Activated CD8-positive, alpha-beta memory T cell treated with anti-CD3 and anti-CD28 coated beads, Interleukin-2, amount 50 U/mL, for 24 hours (primary cell): ENCODE measurements around the gene MAPK8IP1.
A peak's percentile ranks its signal among the peaks of the same experiment; 100 is the strongest.
"Not testable (repeated sequence)": the region's sequence is repeated elsewhere in the genome, so short reads cannot be mapped to it uniquely, and the experiment has no call there.

ENCODE experiments used
- DNase-seq: peaks from one replicate; pipeline ENCODE4 v3.0.0-alpha.2; 2020; ENCODE audit errors: extremely low read depth

Gene MAPK8IP1

DNA sequence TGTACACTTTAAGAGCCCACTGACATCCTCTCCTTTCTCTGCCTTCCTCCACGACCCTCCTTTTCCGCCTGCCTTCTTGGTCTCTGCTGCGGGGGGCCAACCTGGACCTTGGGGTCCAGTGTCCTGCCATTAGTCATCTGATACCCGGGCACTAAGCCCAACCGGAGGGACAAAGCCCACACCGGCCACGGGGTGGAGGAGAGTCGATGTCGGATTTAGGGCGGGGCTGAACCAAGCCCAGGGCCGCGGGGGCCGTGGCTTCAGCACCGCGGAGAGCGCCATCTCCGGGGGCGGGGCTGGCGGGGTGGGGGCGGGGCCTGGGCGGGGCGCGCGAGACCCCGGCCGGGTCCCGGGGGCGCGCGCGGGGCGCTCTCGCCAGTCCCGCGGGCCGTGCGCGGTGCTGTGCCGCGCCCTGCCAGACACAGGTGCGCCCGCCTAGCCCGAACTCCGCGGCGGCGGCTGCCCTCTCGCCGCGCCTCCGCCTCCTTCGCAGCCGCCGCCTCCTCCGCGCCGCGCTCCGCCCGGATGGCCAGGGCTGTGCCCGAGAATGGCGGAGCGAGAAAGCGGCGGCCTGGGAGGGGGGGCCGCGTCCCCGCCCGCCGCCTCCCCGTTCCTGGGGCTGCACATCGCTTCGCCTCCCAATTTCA lies at the start of gene MAPK8IP1:
Gene MAPK8IP1, plus strand, starts transcription at position 378 of the 647 bp plus-strand sequence. Its CDS starts 170 bp downstream, at position 548.
- DNase-seq: no peak

DNA sequence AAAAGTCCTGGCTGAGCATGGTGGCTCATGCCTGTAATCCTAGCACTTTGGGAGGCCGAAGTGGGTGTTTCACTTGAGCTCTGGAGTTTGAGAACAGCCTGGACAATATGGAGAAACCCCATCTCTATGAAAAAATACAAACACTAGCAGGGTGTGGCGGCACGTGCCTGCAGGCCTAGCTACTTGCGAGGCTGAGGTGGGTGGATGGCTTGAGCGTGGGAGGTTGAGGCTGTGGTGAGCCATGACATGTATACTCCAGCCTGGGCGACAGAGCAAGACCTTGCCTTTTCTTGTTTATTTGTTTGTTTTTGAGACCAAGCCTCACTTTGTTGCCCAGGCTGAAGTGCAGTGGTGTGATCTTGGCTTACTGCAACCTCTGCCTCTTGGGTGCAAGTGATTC lies 46.2 kb upstream of the MAPK8IP1 start:
- no peak for DNase-seq

- not testable (repeated sequence) for DNase-seq
Measured at GRCh38 chr11:45840251-45840650, 45.2 kb upstream of the MAPK8IP1 start.

GRCh38 chr11:45843158-45843924 lies 42.1 kb upstream of the MAPK8IP1 start:
- peak; percentile 72 for DNase-seq

GRCh38 chr11:45844822-45845578 lies 40.5 kb upstream of the MAPK8IP1 start:
- DNase-seq: no peak

DNA sequence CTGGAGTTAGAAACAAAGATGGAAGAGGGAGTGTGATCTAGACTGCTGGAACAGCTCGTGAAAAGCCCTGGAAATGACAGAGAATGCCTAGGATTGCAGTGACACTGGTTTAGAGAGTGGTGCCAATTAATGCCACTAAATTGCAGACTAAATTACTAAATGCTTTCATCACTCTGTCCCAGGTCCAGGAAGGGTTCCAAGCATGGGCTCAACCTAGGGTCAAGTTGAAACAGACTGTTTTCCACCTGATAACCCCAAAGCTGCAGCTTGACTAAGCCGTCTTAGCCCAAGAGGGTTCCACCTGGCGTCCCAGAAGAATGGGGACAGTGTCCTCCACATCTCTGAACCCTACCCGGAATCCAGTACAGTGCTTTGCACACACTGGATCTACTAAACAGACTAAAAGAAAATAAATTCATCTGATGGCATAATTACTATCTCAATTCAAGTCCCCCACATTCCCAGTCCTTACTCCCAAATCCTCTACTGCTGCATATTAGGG lies 39.2 kb upstream of the MAPK8IP1 start:
- DNase-seq: no peak

GRCh38 chr11:45846974-45847910 lies 38.2 kb upstream of the MAPK8IP1 start, which contains the start of gene CRY2:
CRY2 (plus strand) TSS chr11:45847475; CDS start chr11:45847491, 16 bp downstream.
- DNase-seq: peak; percentile 96

DNA sequence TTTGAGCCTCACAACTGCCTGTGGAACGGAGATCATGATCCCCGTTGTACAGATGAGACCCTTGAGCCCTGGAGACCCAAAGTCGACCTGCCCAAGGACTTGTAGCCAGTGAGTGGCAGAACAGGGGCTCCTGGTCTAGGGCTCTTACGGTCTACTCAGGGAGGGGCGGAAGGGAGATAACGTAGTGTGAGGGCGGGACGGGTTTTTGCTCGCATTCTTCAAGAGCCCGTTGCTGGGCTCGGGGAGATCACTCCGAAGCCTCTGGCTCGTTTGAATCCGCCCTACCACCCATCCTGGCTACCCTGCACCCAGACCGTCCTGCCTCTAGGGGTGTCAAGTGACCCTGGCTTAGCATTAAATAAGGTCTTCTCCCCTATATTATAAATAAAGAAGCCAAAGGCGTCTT lies 37.5 kb upstream of the MAPK8IP1 start:
- DNase-seq: no peak

DNA sequence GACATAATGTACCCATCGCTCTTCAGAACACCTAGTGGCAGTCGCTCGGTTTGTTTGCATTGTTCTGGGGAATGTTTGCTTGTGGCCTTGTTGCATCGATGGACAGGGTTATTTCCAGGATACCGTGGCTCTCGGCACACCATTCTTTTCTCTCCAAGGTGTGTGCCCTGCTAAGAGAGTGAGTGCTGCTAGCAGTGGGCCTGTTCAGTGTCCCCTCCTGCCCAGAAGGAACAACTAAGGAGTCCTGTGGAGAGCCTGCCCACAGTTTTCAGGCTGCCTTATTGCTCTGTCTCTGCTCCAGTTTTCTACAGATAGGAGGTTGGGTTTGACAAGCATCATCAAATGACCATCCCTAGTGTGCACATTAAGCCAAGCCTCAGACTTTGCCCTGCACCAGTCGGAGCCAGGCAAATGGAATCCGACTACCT lies 36.8 kb upstream of the MAPK8IP1 start:
- DNase-seq: no peak

- no peak for DNase-seq
Measured at GRCh38 chr11:45850446-45850845, 35.0 kb upstream of the MAPK8IP1 start.

DNA sequence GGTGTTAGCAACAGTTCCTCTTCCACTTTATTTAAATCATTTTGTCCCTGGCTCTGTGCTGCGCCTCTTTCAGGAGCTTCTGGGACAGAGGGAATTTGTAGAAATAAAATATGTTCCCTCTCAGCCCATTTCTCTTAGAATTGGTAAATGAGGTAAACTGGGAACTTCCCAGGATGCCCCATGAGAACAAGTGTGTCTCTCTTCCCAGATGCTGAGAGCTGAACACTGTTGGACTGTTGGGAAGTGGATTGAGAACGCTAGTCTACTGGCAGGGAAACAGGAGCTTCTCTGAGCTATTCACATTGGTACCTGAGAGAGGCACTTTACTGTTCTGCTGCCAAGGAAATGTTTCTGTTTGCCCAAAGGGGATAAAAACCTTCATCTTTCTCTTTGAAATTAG lies 34.2 kb upstream of the MAPK8IP1 start:
- DNase-seq: no peak

GRCh38 chr11:45852018-45852711 lies 33.3 kb upstream of the MAPK8IP1 start:
- no peak for DNase-seq

- no peak for DNase-seq
Measured at GRCh38 chr11:45852712-45853101, 32.7 kb upstream of the MAPK8IP1 start.

GRCh38 chr11:45853332-45854219 lies 31.9 kb upstream of the MAPK8IP1 start:
- no peak for DNase-seq

DNA sequence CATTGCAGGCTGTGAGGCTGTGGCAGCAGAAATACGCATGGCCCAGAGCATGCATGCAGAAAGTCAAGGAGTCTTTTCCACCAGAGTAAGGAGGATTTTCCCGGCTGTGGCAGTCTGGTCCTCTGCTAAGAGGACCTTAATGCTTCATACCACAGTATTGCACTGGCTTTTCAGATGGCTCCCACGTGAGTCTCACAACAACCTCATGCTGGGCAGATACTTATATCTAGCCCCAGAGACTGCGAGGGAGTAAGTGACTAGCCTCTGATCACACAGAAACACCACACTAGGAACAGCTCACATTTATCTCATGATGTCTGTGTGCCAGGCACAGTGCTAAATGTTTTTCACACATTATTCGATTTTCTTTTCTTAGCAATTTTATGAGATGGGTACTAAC lies 30.1 kb upstream of the MAPK8IP1 start:
- no peak for DNase-seq

DNA sequence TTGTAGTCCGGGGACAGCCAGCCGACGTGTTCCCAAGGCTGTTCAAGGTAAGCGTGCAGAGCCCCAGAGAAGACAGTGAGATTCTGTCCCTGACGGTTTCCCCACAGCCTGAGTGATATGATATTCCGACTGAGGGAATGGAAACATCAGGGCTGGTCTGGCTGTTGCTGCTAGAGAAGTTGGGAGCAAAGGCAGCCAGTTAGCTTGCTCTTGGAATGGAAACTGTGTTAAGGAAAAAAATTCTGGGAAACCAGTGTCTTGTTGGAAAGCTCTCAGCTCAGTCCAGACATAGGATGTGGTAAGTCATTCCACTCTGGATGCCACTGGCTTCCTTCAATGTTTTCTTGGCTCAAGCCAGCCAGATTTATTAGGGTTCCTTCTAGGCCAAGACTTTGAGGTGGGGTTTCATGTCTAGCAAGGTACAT lies 29.4 kb upstream of the MAPK8IP1 start:
- DNase-seq: no peak

- no peak for DNase-seq
Measured at GRCh38 chr11:45857961-45858474, 27.4 kb upstream of the MAPK8IP1 start.

GRCh38 chr11:45858751-45859398 lies 26.6 kb upstream of the MAPK8IP1 start:
- no peak for DNase-seq

DNA sequence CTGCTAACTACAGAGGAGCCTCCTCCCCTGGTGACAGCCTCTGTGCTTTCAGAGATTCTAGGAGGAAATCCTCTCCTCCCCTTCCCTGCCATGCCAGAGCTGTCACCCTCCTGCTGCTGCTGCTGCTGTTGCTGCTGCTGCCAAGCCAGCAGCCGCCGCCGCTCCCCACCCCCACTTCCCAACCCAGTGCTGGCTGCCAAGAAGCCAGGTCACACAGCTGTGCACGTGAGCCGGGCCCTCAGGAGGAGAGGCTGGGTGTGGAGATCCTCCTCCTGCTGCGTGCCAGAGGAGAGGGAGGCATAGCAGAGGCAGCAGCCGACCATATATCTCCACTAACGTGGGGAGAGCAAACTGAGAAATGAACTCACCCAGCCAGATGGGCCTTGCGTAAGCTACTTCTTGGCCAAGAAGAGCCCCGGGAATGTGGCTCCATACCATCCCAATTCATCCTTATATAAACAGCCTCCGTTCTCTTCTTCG lies 25.8 kb upstream of the MAPK8IP1 start:
- DNase-seq: no peak
